ENCODE measurements around the gene MB.

DNA sequence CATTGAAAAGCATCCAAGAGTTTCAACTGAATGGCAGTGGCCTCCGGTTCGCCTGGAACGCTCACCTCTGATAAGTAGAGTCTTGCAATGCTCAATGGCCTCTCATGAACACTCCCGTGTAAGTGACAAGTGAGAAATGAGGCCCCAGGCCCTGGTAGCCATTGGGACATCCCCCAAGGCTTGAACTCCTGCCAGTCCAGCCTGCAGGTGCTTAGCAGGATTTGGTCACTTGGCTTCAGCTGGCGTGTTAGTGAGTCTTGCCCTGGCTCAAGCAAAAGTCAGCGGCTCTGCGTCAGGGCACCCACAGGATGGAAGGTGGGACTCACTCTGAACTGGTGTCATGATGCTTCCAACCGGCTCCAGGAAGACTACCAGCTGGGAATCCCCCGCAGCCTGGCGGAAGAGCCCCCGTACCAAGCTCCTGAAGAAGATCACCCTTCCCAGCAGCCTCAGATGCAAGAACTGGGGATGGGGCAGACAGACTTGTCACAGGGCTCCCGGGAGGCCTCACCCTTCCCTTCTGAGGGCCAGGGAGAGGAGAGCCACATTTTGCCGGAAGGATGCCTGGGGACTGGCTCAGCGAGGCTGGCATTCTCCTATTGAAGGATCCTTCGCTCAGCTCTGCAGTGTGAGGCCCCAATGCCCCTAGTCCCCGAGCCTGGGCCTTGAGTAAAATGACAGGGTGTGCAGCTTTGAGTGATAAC lies 19.3 kb downstream of the MB start:
- TF ChIP-seq SIN3A (IDR thresholded peaks at IDR 0.05; ENCODE audit: borderline replicate concordance, insufficient read depth, low read depth, low read length) = no peak
- TF ChIP-seq, protein P1, sequence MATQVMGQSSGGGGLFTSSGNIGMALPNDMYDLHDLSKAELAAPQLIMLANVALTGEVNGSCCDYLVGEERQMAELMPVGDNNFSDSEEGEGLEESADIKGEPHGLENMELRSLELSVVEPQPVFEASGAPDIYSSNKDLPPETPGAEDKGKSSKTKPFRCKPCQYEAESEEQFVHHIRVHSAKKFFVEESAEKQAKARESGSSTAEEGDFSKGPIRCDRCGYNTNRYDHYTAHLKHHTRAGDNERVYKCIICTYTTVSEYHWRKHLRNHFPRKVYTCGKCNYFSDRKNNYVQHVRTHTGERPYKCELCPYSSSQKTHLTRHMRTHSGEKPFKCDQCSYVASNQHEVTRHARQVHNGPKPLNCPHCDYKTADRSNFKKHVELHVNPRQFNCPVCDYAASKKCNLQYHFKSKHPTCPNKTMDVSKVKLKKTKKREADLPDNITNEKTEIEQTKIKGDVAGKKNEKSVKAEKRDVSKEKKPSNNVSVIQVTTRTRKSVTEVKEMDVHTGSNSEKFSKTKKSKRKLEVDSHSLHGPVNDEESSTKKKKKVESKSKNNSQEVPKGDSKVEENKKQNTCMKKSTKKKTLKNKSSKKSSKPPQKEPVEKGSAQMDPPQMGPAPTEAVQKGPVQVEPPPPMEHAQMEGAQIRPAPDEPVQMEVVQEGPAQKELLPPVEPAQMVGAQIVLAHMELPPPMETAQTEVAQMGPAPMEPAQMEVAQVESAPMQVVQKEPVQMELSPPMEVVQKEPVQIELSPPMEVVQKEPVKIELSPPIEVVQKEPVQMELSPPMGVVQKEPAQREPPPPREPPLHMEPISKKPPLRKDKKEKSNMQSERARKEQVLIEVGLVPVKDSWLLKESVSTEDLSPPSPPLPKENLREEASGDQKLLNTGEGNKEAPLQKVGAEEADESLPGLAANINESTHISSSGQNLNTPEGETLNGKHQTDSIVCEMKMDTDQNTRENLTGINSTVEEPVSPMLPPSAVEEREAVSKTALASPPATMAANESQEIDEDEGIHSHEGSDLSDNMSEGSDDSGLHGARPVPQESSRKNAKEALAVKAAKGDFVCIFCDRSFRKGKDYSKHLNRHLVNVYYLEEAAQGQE (IDR thresholded peaks at IDR 0.05; ENCODE audit: insufficient read depth in 1 of 2, low read depth in 2 of 2, low read length in 1 of 2) = no peak
